Naive thymus-derived CD4-positive, alpha-beta T cell (primary cell): ENCODE measurements around the gene CCDC187. TPM values are rescaled to one million over a fixed set of nuclear protein-coding genes. Genes with fewer than 3 reads are reported as not detected.
A peak's percentile ranks its signal among the peaks of the same experiment; 100 is the strongest.

Experiments used
- ATAC-seq: fragments of 150-1000 bp; cut with Tn5 transposase; 2 replicates; pipeline ENCODE4 v1.10.0; 2021; ENCODE audit warnings: mild to moderate bottlenecking, moderate library complexity
- CTCF ChIA-PET: fragments of 350-600 bp; sonication (Branson Sonifier 250); formaldehyde crosslinking; loops from one replicate; lab custom pipeline; 2021; ENCODE audit warnings: antibody characterized with exemption; lab: Charles Lee
- POLR2A ChIA-PET: fragments of 350-600 bp; sonication (Branson Sonifier 250); formaldehyde crosslinking; loops from one replicate; lab custom pipeline; 2021; ENCODE audit warnings: antibody characterized with exemption, inconsistent platforms; lab: Charles Lee
- DNase-seq, 9 donors: peaks; one replicate each; pipeline versions ENCODE4 v3.0.0 to v3.0.0-alpha.2; 2020 to 2022; ENCODE audit warnings: mixed read lengths in 1 of 9
- H3K27ac ChIP-seq: one replicate; pipeline ENCODE4 v1.7.0; 2013; ENCODE audit warnings: mild to moderate bottlenecking, low read depth, low read length, moderate library complexity
- H3K27me3 ChIP-seq, 2 donors: one replicate each; pipeline ENCODE4 v1.7.0; 2013; ENCODE audit warnings: low read length in 2 of 2, mild to moderate bottlenecking in 2 of 2, moderate library complexity in 2 of 2; ENCODE audit not compliant: control insufficient read depth in 2 of 2, insufficient read depth in 2 of 2
- H3K36me3 ChIP-seq, 3 experiments: 1 replicate in 2 of 3; 2 replicates in 1 of 3; pipeline ENCODE4 v1.7.0; 2013; ENCODE audit warnings: low read length in 3 of 3, mild to moderate bottlenecking in 3 of 3, moderate library complexity in 1 of 3; ENCODE audit not compliant: insufficient read depth in 3 of 3, control insufficient read depth in 2 of 3
- H3K4me1 ChIP-seq, 2 donors: one replicate each; pipeline ENCODE4 v1.7.0; 2013; ENCODE audit warnings: low read length in 2 of 2, mild to moderate bottlenecking in 2 of 2, moderate library complexity in 1 of 2; ENCODE audit not compliant: control insufficient read depth in 2 of 2, insufficient read depth in 2 of 2
- H3K4me3 ChIP-seq: 2 replicates; pipeline ENCODE4 v1.7.0; 2013; ENCODE audit warnings: mild to moderate bottlenecking, low read length
- H3K9me3 ChIP-seq, 3 experiments: 1 replicate in 2 of 3; 2 replicates in 1 of 3; pipeline ENCODE4 v1.7.0; 2013; ENCODE audit warnings: low read length in 3 of 3; ENCODE audit not compliant: control insufficient read depth in 2 of 3
- H3K27ac Mint-ChIP-seq, 9 donors: one replicate each; pipeline ENCODE4 v1.8.0; 2020 to 2022; ENCODE audit warnings: mixed read lengths in 9 of 9, mild to moderate bottlenecking in 8 of 9, moderate library complexity in 5 of 9, inconsistent platforms in 2 of 9
- H3K27me3 Mint-ChIP-seq, 5 donors: one replicate each; pipeline ENCODE4 v1.8.0; 2021 to 2022; ENCODE audit warnings: mixed read lengths in 5 of 5, mild to moderate bottlenecking in 1 of 5
- H3K36me3 Mint-ChIP-seq, 5 donors: one replicate each; pipeline ENCODE4 v1.8.0; 2020 to 2022; ENCODE audit warnings: mixed read lengths in 5 of 5, mild to moderate bottlenecking in 3 of 5, inconsistent platforms in 1 of 5
- H3K4me1 Mint-ChIP-seq, 7 donors: one replicate each; pipeline ENCODE4 v1.8.0; 2020 to 2022; ENCODE audit warnings: mixed read lengths in 7 of 7, mild to moderate bottlenecking in 3 of 7, inconsistent platforms in 1 of 7
- H3K4me3 Mint-ChIP-seq, 10 donors: one replicate each; pipeline ENCODE4 v1.8.0; 2020 to 2022; ENCODE audit warnings: mild to moderate bottlenecking in 10 of 10, mixed read lengths in 10 of 10, moderate library complexity in 6 of 10, inconsistent platforms in 2 of 10
- H3K9me3 Mint-ChIP-seq, 11 donors: one replicate each; pipeline ENCODE4 v1.8.0; 2020 to 2022; ENCODE audit warnings: mixed read lengths in 11 of 11, mild to moderate bottlenecking in 4 of 11, inconsistent platforms in 1 of 11, moderate library complexity in 1 of 11
- intact Hi-C, 2 donors: fragments of 100-400 bp; cut with micrococcal nuclease; formaldehyde crosslinking; loops; one replicate each; pipeline ENCODE4 v1.15.1; 2023
- polyA plus RNA-seq, 2 donors: library from polyadenylated mRNA; unstranded; fragments of 300-500 nt; fragmentation: Illumina TruSeq; gene quantifications; one replicate each; pipeline ENCODE4 v1.2.3, GENCODE V29; 2021
- total RNA-seq, 6 experiments: library from RNA in 5 of 6; stranded (reverse) in 5 of 6; gene quantifications; 1 replicate in 5 of 6; 2 replicates in 1 of 6; pipeline ENCODE4 v1.2.3 and lab custom pipeline; 2021 to 2026

The CCDC187 gene
- total and polyA plus RNA-seq, 7 experiments from 2014 or later = 0.10 TPM; not detected in 6

GRCh38 chr9:136253246-136254130, 50.4 kb downstream of the CCDC187 start:
- POLR2A ChIA-PET = no interaction called here
- no peaks in the 10 kb centered on the region for H3K36me3 Mint-ChIP-seq
- no peak overlapping the region for H3K27ac ChIP-seq
- no peak overlapping the region for H3K4me3 ChIP-seq
- CTCF ChIA-PET = interaction anchor here (0.6 kb wide), 1 partner anchor 19 kb away, joined by 3 read pairs; no protein-coding TSS in a partner anchor
- H3K4me3 Mint-ChIP-seq = no peak overlapping the region
- DNase-seq (no peak), ATAC-seq (no peak)
- no peaks in the 10 kb centered on the region for H3K4me1 ChIP-seq
- H3K36me3 ChIP-seq = no peaks in the 10 kb centered on the region
- no peaks in the 10 kb centered on the region for H3K9me3 Mint-ChIP-seq
- no peaks in the 10 kb centered on the region for H3K4me1 Mint-ChIP-seq
- H3K27ac Mint-ChIP-seq = no peak overlapping the region
- intact Hi-C loops = no loop called here
- no peaks in the 10 kb centered on the region for H3K27me3 Mint-ChIP-seq
- no peaks in the 10 kb centered on the region for H3K27me3 ChIP-seq
- no peaks in the 10 kb centered on the region for H3K9me3 ChIP-seq

- H3K27ac Mint-ChIP-seq = no peak overlapping the region
- no peaks in the 10 kb centered on the region for H3K36me3 Mint-ChIP-seq
- no peaks in the 10 kb centered on the region for H3K9me3 Mint-ChIP-seq
- CTCF ChIA-PET = interaction anchor here (0.6 kb wide), 1 partner anchor 18 kb away, joined by 3 read pairs; no protein-coding TSS in a partner anchor
- no peak for ATAC-seq
- Histone ChIP-seq H3K9me3 (no peaks in the 10 kb centered on the region), H3K4me1 (no peaks in the 10 kb centered on the region), H3K36me3 (no peaks in the 10 kb centered on the region), H3K4me3 (no peak overlapping the region), H3K27ac (no peak overlapping the region), H3K27me3 (no peaks in the 10 kb centered on the region)
- H3K4me3 Mint-ChIP-seq = no peak overlapping the region
- POLR2A ChIA-PET = no interaction called here
- no peak for DNase-seq
- intact Hi-C loops = no loop called here
- no peaks in the 10 kb centered on the region for H3K4me1 Mint-ChIP-seq
- H3K27me3 Mint-ChIP-seq = no peaks in the 10 kb centered on the region
Measured at GRCh38 chr9:136252846-136253245, 51.0 kb downstream of the CCDC187 start.

- ATAC-seq (no peak), DNase-seq (no peak)
- no peaks in the 10 kb centered on the region for H3K4me1 Mint-ChIP-seq
- no peaks in the 10 kb centered on the region for H3K27me3 Mint-ChIP-seq
- no peaks in the 10 kb centered on the region for H3K9me3 ChIP-seq
- H3K4me3 Mint-ChIP-seq = no peak overlapping the region
- H3K4me3 ChIP-seq = no peak overlapping the region
- H3K36me3 Mint-ChIP-seq = no peaks in the 10 kb centered on the region
- H3K36me3 ChIP-seq = no peaks in the 10 kb centered on the region
- H3K9me3 Mint-ChIP-seq = no peaks in the 10 kb centered on the region
- H3K27ac ChIP-seq = no peak overlapping the region
- H3K27me3 ChIP-seq = no peaks in the 10 kb centered on the region
- no peaks in the 10 kb centered on the region for H3K4me1 ChIP-seq
- intact Hi-C loops = no loop called here
- CTCF ChIA-PET = no interaction called here
- POLR2A ChIA-PET = no interaction called here
- H3K27ac Mint-ChIP-seq = no peak overlapping the region
Measured at GRCh38 chr9:136252281-136252680, 51.6 kb downstream of the CCDC187 start.

- Mint-ChIP-seq H3K27ac (peak overlapping the region in 1 of 9 donors; percentile 19), H3K4me3 (no peak overlapping the region), H3K36me3 (no peaks in the 10 kb centered on the region), H3K27me3 (peaks cover 0 to 2% (median 0%) of the 10 kb centered on the region in 5 donors), H3K4me1 (no peaks in the 10 kb centered on the region), H3K9me3 (no peaks in the 10 kb centered on the region)
- intact Hi-C loops = no loop called here
- H3K9me3 ChIP-seq = no peaks in the 10 kb centered on the region
- no peaks in the 10 kb centered on the region for H3K36me3 ChIP-seq
- no peak overlapping the region for H3K4me3 ChIP-seq
- ATAC-seq (no peak), DNase-seq (no peak)
- ChIA-PET POLR2A (no interaction called here), CTCF (no interaction called here)
- no peaks in the 10 kb centered on the region for H3K27me3 ChIP-seq
- no peak overlapping the region for H3K27ac ChIP-seq
- no peaks in the 10 kb centered on the region for H3K4me1 ChIP-seq
Measured at GRCh38 chr9:136251264-136252115, 52.4 kb downstream of the CCDC187 start.

GRCh38 chr9:136250676-136251075, 53.2 kb downstream of the CCDC187 start:
- no peaks in the 10 kb centered on the region for H3K9me3 Mint-ChIP-seq
- Histone ChIP-seq H3K27me3 (no peaks in the 10 kb centered on the region), H3K4me1 (peaks cover 0 to 5% of the 10 kb centered on the region in 2 donors), H3K9me3 (no peaks in the 10 kb centered on the region), H3K27ac (no peak overlapping the region), H3K4me3 (no peak overlapping the region), H3K36me3 (no peaks in the 10 kb centered on the region)
- DNase-seq = no peak
- no peak overlapping the region for H3K27ac Mint-ChIP-seq
- POLR2A ChIA-PET = no interaction called here
- no peak overlapping the region for H3K4me3 Mint-ChIP-seq
- CTCF ChIA-PET = no interaction called here
- no peaks in the 10 kb centered on the region for H3K36me3 Mint-ChIP-seq
- H3K4me1 Mint-ChIP-seq = peaks cover 0 to 6% (median 4%) of the 10 kb centered on the region in 7 donors
- H3K27me3 Mint-ChIP-seq = peaks cover 0 to 2% (median 0%) of the 10 kb centered on the region in 5 donors
- no peak for ATAC-seq
- intact Hi-C loops = no loop called here

GRCh38 chr9:136249877-136250559, 53.9 kb downstream of the CCDC187 start:
- Mint-ChIP-seq H3K9me3 (peaks cover 0 to under 1% (median 0%) of the 10 kb centered on the region in 11 donors), H3K4me1 (peaks cover 1 to 7% (median 5%) of the 10 kb centered on the region in 7 donors), H3K36me3 (no peaks in the 10 kb centered on the region), H3K27me3 (peaks cover 0 to 2% (median 0%) of the 10 kb centered on the region in 5 donors), H3K27ac (peak overlapping the region in 1 of 9 donors; percentile 52), H3K4me3 (no peak overlapping the region)
- intact Hi-C loops = loop anchor here (5.0 to 10.0 kb wide), 5 partner anchors 143 to 1205 kb away; partner anchors contain the start of genes NOTCH1 (in 1 of the 2), NSMF (in 1 of the 2) and UBAC1 (in 1 of the 2)
- Histone ChIP-seq H3K4me1 (peaks cover 2 to 6% of the 10 kb centered on the region in 2 donors), H3K9me3 (no peaks in the 10 kb centered on the region), H3K27ac (no peak overlapping the region), H3K27me3 (no peaks in the 10 kb centered on the region), H3K36me3 (no peaks in the 10 kb centered on the region), H3K4me3 (no peak overlapping the region)
- ChIA-PET POLR2A (interaction anchor here (0.9 kb wide), 1 partner anchor 12 kb away, joined by 3 read pairs; no protein-coding TSS in a partner anchor), CTCF (no interaction called here)
- DNase-seq = no peak
- ATAC-seq = no peak
